NK-92 (cell line): Measurements from ENCODE around the gene TMBIM6.
"Not testable (repeated sequence)": the region's sequence is repeated elsewhere in the genome, so short reads cannot be mapped to it uniquely, and the experiment has no call there.

Source experiments
- DNase-seq: peaks from one replicate; lab custom pipeline; 2025; ENCODE audit not compliant: unreplicated experiment; lab: John Stamatoyannopoulos, UW

TMBIM6 gene

GRCh38 chr12:49728446-49728845 lies 12.9 kb upstream of the TMBIM6 start:
- DNase-seq: no peak

DNA sequence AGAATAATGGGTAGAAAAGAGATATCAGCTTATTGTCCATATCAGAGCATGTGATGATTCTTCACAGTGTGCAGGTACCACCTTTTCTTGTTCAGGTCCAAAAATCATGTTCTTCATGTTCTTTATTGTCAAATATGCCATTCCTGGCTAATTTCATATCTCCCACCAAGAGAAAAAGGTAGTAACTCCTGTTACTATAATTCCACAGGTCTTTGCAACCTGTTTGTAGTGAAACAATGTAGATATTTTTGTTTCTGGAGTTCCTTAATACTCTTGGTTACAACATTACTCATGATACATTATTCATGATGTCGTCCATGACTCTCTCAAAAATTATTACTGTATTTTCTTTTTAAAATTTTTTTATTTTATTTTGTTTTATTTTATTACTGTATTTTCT lies 11.3 kb upstream of the TMBIM6 start:
- no peak for DNase-seq

DNA sequence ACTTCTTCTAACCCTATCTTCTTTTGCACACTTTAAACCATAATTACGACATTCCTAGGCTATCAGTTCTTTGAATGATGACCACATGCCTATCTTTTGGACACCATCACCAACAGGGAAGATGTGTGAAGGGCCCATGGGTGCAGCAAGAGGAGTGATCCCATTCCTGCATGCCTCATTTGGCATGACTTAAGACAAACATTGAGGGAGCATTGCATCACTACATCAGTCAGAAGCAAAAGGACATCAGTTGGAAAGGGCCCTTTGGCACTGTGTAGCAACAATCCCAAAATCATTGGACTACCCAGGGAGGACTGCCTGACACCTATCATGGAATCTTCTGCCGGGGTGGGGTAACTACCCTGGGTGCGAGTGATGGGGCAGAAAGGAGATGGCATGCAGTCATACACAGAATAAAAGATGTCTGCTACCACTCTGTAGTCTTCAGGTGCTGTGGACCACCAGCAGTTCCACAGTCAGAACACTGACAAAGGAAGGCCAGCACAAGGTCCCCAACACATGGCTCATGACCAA lies 10.7 kb upstream of the TMBIM6 start:
- no peak for DNase-seq

- DNase-seq: no peak
Measured at GRCh38 chr12:49733219-49734017, 7.9 kb upstream of the TMBIM6 start.

DNA sequence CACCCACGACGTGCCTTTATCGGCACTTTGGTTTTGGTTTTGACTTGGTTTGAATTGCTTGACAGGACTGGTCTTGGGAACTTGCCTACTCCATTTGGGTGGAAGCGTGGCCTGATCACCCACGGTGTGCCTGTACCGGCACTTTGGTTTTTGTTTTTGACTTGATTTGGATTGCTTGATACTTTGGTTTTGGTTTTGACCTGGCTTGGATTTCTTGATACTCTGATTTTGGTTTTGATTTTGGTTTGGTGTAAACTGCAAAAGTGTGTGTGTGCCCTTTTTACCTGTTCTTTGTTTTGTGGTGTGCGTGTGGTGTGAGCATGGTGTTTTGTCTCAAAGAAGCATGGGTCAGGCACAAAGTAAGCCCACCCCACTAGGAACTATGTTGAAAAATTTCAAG lies 6.5 kb upstream of the TMBIM6 start:
- not testable (repeated sequence) for DNase-seq

GRCh38 chr12:49738721-49739120 lies 2.6 kb upstream of the TMBIM6 start:
- DNase-seq: not testable (repeated sequence)

DNA sequence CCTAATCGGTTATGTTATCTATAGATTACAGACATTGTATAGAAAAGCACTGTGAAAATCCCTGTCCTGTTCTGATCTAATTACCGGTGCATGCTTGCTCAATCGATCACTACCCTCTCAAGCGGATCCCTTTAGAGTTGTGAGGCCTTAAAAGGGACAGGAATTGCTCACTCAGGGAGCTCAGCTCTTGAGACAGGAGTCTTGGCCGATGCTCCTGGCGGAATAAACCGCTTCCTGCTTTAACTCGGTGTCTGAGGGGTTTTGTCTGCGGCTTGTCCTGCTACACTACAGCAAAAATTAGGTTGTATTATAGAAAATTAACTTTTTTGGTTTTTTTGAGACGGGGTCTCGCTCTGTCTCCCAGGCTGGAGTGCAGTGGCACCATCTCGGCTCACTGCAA lies 1.1 kb upstream of the TMBIM6 start:
- DNase-seq: not testable (repeated sequence)

DNA sequence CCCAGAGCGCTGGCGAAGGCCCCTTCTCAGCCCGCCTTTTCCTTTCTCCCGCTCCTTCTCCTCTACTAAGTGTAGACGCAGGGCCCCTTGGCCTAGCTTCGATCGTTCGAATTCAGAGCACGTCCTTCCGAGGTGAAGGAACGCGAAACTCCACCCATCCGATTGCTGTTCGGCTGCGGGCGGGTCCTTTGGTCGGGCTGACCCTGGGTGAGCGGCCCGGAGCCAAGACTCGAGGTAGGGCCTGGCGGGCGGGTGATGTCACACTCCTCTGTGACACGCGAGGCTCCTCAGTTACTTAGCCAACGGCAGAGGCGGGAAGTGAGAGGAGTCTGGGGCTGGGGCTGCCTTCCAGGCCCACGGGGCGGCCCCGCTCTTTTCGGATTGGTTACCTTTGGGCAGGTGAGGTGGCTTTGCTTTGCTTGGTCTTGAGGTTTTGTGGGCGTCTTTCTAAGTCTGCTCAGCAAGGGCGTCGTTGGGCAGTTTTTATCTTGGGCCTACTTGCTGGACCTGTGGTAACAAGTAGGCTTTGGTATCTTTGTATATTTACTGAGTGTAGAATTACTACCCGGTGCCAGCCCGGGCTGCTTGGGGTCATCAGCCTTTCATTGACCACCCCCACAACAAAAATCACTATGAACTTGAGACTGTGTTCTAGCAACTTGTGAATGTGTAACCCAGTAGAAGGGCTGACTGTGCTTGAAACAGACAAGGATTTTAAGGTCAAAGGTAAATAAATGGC lies 694 bp downstream of the TMBIM6 start:
- peak; percentile 37 for DNase-seq

GRCh38 chr12:49744363-49744885 lies 3.1 kb downstream of the TMBIM6 start:
- DNase-seq: no peak

- DNase-seq: no peak
Measured at GRCh38 chr12:49748306-49748705, 6.9 kb downstream of the TMBIM6 start.

DNA sequence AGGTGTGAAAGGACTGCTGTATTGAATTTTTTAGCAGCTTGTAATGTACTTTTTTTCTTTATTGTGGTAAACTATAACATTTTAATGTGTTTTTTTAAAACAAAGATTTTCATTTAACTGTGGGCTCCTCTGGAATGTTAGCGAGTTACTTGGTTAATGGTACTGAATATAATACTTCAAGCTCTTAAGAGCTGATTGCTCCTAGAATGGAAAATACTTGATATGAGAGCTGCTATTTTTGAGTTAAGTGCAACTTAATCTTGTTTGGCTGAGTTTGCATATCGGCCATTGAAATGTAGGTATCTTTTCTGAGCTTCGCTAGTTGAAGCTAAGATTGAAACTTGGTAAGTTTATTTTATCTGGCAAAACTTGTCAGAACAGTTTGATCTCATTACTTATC lies 7.4 kb downstream of the TMBIM6 start:
- DNase-seq: no peak

DNA sequence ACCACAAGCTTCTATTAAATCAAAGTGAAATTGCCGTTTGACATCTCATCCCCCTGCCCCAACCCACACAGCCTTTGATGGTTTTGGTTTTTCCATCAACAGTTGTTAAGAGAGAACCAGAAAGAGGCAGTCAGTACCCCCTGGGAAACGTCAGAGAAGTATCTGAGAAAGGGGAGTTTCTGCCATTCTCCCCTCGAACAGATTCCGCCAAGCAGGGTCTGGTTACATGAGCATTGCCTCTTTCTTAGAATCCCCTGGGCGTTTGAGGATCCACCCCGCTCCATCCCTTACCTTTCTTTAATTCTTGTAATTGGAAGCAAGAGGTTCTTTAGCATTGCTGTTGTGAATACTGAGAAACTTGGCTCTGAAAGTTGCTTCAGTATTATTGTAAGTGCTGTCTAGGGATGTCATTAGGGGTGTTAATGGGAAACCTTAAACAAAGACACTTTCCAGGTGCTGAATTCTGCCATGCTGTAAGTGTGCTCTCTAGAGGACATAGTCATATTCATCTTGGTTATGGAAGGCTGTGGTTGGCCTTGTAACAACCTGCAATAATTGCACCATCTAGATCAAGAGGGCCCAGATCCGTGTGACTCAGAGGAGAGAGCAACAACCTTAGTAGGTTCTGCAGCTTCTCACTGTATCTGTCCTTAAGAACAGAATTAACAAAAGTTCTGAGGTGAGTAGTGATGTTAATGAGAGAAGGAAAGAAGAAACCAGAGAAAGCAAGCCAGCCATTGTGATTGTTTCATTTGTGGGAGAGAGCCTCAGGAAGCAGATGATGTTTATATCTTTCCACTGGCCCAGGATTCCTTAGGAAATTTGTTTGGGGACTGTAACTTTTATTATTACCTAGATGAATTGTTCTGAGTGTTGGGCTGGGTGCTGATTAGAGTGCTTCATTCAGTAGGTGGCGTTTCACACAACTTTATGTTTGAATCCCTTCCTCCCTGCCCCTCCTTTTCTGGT lies 9.0 kb downstream of the TMBIM6 start:
- no peak for DNase-seq

DNA sequence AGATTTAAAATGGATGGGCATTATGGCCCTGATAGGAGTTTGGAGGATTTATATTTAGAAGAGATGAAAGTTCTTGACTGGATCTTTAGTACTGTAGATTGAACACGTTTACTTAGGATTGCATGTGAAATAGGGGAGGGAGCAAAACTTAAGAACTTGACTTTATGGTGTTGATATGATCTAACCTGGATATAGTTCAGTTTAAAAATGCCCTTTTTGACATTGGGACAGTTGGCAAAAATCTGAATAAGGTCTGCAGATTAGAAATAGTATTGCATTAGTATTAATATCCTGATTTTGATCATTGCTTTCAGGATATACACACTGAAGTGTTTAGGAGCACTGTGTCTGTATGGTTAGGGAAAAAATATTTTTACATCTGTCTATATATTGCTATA lies 9.6 kb downstream of the TMBIM6 start:
- no peak for DNase-seq

DNA sequence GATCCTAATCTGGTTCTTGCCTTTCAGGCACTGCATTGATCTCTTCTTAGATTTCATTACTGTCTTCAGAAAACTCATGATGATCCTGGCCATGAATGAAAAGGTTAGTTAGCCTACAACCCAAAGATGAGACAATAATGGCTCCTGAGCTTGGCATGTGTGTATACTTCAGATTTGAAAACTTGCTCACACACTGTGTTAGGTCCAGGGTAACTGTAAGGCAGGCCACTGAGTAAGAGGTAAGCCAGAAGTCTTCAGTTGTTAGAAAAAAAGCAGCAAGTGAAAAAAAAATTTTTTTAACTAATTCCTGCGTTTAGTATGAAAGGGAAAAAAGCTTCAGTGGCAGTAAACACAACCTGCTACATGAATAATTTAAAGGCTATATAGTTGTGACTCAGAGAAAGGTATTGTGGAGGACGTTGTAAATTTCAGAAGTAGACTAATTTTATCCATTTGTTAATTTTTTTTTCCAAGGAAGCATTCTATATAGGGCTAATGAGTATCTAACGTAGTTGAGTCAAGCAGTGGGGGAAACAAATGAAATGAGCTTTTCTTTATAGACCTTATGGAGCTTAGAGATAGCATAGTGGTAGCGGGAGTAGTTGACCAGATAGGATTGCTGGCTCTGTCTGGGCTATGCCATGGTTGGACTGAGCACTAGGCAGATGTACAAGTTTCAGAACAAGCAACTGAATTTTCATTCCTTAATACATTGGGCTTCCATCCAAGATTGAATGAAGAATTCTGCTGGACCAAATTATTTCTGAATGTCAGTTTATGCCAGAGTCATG lies 20.5 kb downstream of the TMBIM6 start:
- no peak for DNase-seq

DNA sequence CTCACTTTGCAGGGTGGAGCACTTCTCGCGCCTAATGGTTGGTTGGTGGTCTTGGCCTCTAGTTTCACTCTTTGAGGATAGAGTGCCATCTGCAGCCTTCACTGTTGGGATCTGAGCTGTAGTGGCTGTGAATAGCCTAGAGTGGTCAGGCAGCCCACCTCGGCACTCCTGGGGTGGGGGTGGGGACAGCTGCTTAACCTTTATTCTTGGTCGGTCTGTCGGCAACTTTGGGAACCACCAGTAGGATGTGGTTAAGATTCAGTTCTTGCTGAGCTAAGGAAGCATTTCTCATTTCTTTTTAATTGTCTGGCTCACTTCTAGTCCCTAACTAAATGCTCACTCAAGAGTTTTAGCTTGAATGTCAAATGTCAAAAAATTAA lies 21.1 kb downstream of the TMBIM6 start:
- no peak for DNase-seq

- no peak for DNase-seq
Measured at GRCh38 chr12:49763006-49763591, 21.7 kb downstream of the TMBIM6 start.

GRCh38 chr12:49764126-49764525 lies 22.8 kb downstream of the TMBIM6 start:
- DNase-seq: no peak

DNA sequence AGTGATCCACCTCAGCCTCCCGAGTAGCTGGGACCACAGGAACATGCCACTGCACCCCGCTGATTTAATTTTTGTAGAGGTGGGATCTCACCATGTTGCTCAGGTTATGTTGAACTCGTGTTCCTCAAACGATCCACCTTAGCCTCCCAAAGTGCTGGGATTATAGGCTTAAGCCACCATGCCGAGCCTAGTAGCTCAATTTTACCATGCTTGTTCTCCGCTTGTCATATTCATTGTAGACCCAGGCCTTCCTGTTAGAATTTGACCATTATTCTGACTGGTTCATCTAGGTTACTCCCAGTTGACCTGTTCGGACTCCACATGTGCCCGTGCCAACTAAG lies 24.7 kb downstream of the TMBIM6 start:
- no peak for DNase-seq

- DNase-seq: no peak
Measured at GRCh38 chr12:49767333-49767732, 26.0 kb downstream of the TMBIM6 start.

GRCh38 chr12:49773102-49773501 lies 31.7 kb downstream of the TMBIM6 start:
- DNase-seq: not testable (repeated sequence)
